GM21423 (cell line): ENCODE data around the gene PDGFC.

ENCODE experiments used
- ATAC-seq: cut with Tn5 transposase; IDR thresholded peaks from one replicate; pipeline ENCODE4 v1.9.1; 2021; ENCODE audit warnings: mild to moderate bottlenecking, moderate library complexity; ENCODE audit not compliant: unreplicated experiment

Gene PDGFC

DNA sequence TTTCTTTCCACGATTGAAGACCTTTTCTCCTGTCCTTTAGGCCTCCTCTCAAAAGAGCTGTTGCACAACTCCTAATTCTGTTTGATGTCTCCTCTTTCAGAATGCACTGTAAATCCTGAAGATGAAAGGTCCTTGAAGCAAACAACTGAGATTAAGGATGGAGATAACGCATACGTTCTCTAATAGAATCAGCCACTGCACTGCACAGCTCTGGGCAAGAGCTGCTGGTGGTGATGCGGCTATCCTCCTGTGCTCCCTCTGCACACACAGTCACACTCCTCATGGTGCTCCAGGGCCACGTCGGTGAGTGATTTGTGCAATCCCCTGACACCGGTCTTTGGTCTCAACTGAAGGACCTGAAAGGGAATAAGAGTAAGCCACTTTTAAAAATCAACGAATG is 208.7 kb downstream of the PDGFC start:
- ATAC-seq = no peak

DNA sequence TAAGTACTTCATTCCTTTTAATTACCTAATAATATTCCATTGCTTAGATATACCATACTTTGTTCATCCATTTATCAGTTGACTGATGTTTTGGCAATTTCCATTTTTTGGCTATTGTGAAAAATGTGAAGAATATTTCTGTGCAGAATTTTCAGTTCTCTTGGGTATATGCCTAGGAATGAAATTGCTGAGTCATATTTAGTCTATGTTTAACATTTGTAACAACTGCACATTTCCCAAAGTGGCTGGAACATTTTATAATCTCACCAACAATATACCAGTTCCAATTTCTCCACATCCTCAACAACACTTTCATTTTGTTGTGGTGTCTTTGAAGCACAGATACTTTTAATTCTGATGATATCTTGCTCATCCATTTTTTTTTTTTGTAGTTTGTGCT is 215.5 kb downstream of the PDGFC start:
- ATAC-seq = no peak

GRCh38 chr4:156754832-156755570 is 216.6 kb downstream of the PDGFC start:
- no peak for ATAC-seq

GRCh38 chr4:156751486-156751885 is 220.1 kb downstream of the PDGFC start:
- ATAC-seq = no peak

- ATAC-seq = no peak
These were observed 221.9 kb downstream of the PDGFC start for GRCh38 chr4:156749426-156750403.

DNA sequence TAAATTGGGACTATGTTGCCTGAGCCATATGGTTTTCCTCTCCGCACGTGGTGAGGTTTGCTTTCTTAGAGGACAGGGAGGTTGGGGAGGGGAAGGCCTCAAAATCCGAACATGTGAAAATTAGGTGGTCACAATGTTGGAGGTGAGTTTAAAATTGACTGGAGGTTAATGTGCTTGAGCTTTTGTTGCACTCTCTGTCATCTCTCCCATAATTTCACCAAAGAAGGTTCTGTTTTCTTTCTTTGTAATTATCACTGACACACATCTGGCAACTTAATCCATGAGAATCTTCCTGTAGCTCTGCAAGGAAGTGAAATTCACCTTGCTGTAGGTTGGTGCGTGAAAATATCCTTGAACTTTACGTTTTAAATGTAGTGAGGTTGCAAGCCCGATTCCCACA is 225.5 kb downstream of the PDGFC start:
- ATAC-seq = no peak

DNA sequence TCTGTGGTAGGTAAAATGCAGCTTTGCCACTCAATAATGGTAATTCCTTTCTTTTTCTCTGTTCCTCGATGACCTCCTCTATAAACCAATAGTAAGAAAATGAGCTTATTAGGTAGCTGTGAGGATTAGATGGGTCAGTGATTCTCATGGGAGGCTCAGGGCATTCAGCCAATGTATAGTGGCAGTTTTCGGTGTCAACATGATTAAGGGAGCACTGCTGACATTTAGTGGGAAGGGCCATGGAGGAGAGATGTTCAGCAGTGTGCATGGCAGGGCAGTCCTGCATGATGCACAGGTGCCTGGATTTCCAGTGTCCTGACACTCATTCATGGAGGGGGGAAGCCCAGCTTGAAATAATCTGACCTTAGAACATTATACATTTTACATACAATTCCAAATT is 232.8 kb downstream of the PDGFC start:
- no peak for ATAC-seq

DNA sequence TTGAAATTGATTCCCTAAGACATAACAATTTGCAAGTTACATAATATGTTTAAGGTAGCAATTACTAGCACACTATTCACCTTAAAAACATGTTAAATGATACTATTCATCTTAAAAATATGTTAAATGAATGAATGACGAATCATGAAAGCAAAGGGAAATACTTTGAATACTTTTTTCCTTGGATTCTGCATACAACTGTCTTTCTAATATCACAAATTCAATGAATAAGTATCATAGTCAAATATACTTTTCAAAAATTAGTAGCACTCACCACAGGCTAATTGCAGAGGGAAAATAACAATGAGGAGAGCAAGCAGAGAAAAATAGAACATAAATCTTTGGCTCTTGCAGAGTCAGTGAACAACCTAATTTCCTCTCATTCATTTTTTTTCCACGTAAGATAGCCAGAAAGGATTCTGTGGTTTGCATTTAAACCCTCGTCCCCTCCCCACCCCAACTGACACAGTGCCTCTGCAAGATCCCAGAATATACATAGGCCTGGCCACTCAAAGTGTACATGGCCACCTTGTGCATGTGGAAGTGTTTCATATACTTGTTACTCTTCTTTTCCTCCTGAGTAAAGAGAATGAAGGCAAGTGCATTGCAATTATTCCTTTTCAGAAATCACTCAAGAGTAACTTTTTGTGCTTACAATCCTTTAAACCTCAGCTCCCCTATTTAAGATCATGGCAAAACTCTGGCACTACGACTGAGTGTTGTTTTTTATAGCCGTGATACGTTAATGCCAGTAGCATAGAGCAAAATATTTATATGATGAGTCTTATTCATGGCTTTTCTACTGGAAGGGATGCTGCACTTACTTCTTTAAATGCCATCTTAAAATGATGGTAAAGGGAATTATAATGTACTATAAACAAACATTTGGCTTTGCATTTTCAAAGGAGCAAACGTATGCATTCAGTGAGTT is 236.4 kb downstream of the PDGFC start:
- ATAC-seq = no peak

DNA sequence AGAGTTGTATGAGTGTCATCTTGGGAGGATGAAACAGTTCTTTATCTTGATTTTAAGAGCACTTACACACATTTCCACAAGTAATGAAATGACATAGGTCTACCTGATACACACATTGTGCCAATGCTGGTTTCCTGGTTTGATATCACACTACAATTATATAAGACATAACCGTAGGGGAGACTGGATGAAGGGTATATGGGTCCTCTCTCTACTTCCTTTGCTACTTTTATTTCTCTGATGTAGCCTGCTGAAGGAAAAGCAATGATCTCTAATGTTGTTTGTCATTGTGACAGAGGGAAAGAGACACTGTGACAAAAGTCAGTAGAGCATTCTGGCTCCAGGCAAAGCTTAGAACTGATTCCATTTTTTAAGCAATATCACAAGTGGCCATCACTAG is 238.0 kb downstream of the PDGFC start:
- no peak for ATAC-seq

DNA sequence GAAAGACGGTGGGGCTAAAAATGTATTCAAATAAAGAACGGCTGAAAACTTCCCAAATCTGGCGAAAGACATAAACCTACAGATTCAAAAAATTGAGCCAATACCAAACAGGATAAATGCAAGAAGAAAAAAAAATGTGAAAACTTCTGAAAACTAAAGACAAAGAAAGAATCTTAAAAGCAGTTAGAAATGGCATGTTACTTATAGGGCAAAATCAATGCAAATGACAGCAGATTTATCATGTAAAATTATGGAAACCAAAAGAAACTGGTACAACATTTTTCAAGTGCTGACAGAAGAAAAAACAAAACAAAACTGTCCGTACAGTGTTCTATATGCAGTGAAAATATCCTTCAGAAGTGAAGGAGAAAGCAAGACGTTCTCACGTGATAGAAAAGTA is 239.0 kb downstream of the PDGFC start:
- no peak for ATAC-seq

DNA sequence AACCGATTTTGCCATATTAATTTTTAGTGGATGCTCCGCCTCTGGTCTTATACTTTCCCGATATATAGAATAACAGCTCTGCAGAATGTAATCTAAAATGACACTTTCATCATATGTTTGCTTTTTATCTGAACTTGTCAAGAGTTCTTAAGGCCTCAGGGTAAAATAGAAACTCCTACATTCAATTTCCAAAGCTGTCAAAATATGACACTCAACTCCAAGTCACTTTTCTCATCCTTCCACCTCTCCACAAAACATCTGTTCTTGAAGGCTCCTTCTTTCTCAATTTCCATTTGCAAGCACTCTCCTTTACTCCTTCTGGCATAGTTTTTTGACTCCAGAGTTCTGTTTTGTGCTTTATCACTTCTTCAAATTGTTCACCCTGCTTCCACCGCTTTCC is 242.2 kb downstream of the PDGFC start:
- no peak for ATAC-seq

- no peak for ATAC-seq
These were observed 246.3 kb downstream of the PDGFC start for GRCh38 chr4:156725257-156725656.

- no peak for ATAC-seq
These were observed 247.5 kb downstream of the PDGFC start for GRCh38 chr4:156723951-156724668.

GRCh38 chr4:156718226-156718625 is 253.4 kb downstream of the PDGFC start:
- ATAC-seq = no peak

GRCh38 chr4:156711193-156711590 is 260.4 kb downstream of the PDGFC start:
- ATAC-seq = no peak
